ENCODE data around the gene NELFCD. TPM values are rescaled to one million over a fixed set of nuclear protein-coding genes. Genes with fewer than 3 reads are reported as not detected.
"Not testable (repeated sequence)": the region's sequence is repeated elsewhere in the genome, so short reads cannot be mapped to it uniquely, and the experiment has no call there.

Gene NELFCD
- 50.7 TPM for total RNA-seq

- ATAC-seq (peak; percentile 96), DNase-seq (ENCODE audit: low spot score) (peak; percentile 94)
- intact Hi-C loops (cut with DNase I): no loop called here
Observed at GRCh38 chr20:58980711-58981627, at the start of gene NELFCD. Gene NELFCD (plus strand): TSS chr20:58981256. CDS start chr20:58981310, 54 bp downstream.

GRCh38 chr20:58932170-58932569 lies 48.9 kb upstream of the NELFCD start:
- ATAC-seq: no peak
- intact Hi-C loops (cut with DNase I): no loop called here
- DNase-seq (ENCODE audit: low spot score): no peak

- intact Hi-C loops (cut with DNase I): no loop called here
- DNase-seq (ENCODE audit: low spot score) (no peak), ATAC-seq (no peak)
Observed at GRCh38 chr20:58938078-58938477, 43.0 kb upstream of the NELFCD start.

- no peak for ATAC-seq
- intact Hi-C loops (cut with DNase I): no loop called here
Observed at GRCh38 chr20:58938541-58938940, 42.5 kb upstream of the NELFCD start.

GRCh38 chr20:58941471-58941870 lies 39.6 kb upstream of the NELFCD start:
- intact Hi-C loops (cut with DNase I): no loop called here
- DNase-seq (ENCODE audit: low spot score): no peak
- no peak for ATAC-seq

More at GRCh38 chr20:58938541-58938940, 42.5 kb upstream of the NELFCD start:
- no peak for DNase-seq (ENCODE audit: low spot score)

GRCh38 chr20:58942549-58942948 lies 38.5 kb upstream of the NELFCD start:
- DNase-seq (ENCODE audit: low spot score): no peak
- intact Hi-C loops (cut with DNase I): no loop called here
- no peak for ATAC-seq

GRCh38 chr20:58944610-58945009 lies 36.4 kb upstream of the NELFCD start:
- ATAC-seq (no peak), DNase-seq (ENCODE audit: low spot score) (no peak)
- intact Hi-C loops (cut with DNase I): no loop called here

- intact Hi-C loops (cut with DNase I): no loop called here
- DNase-seq (ENCODE audit: low spot score): no peak
- no peak for ATAC-seq
Observed at GRCh38 chr20:58945965-58946631, 35.0 kb upstream of the NELFCD start.

- ATAC-seq; intact Hi-C loops (cut with DNase I); DNase-seq (ENCODE audit: low spot score): not testable (repeated sequence)
Observed at GRCh38 chr20:58947797-58948388, 33.2 kb upstream of the NELFCD start.

- intact Hi-C loops (cut with DNase I): no loop called here
- ATAC-seq (no peak), DNase-seq (ENCODE audit: low spot score) (no peak)
Observed at GRCh38 chr20:58950603-58951002, 30.5 kb upstream of the NELFCD start.

GRCh38 chr20:58953050-58953449 lies 28.0 kb upstream of the NELFCD start:
- intact Hi-C loops (cut with DNase I): no loop called here
- ATAC-seq: no peak

GRCh38 chr20:58956078-58956477 lies 25.0 kb upstream of the NELFCD start:
- intact Hi-C loops (cut with DNase I): no loop called here
- ATAC-seq (no peak), DNase-seq (ENCODE audit: low spot score) (no peak)

More at GRCh38 chr20:58953050-58953449, 28.0 kb upstream of the NELFCD start:
- no peak for DNase-seq (ENCODE audit: low spot score)

- ATAC-seq (no peak), DNase-seq (ENCODE audit: low spot score) (no peak)
- intact Hi-C loops (cut with DNase I): no loop called here
Observed at GRCh38 chr20:58959652-58960051, 21.4 kb upstream of the NELFCD start.

- DNase-seq (ENCODE audit: low spot score) (no peak), ATAC-seq (no peak)
- intact Hi-C loops (cut with DNase I): no loop called here
Observed at GRCh38 chr20:58963060-58963584, 17.9 kb upstream of the NELFCD start.

GRCh38 chr20:58963922-58964321 lies 17.1 kb upstream of the NELFCD start:
- ATAC-seq; DNase-seq (ENCODE audit: low spot score); intact Hi-C loops (cut with DNase I): not testable (repeated sequence)

- DNase-seq (ENCODE audit: low spot score): no peak
- intact Hi-C loops (cut with DNase I): no loop called here
Observed at GRCh38 chr20:58965270-58966064, 15.6 kb upstream of the NELFCD start.

GRCh38 chr20:58967652-58968429 lies 13.2 kb upstream of the NELFCD start:
- DNase-seq (ENCODE audit: low spot score) (no peak), ATAC-seq (no peak)
- intact Hi-C loops (cut with DNase I): no loop called here

More at GRCh38 chr20:58965270-58966064, 15.6 kb upstream of the NELFCD start:
- no peak for ATAC-seq

GRCh38 chr20:58969439-58969838 lies 11.6 kb upstream of the NELFCD start:
- ATAC-seq: no peak
- intact Hi-C loops (cut with DNase I): no loop called here
- DNase-seq (ENCODE audit: low spot score): no peak
